ENCODE data around the gene HCK.

HCK gene

GRCh38 chr20:32050324-32050841 is 1.7 kb upstream of the HCK start:
- no peak for DNase-seq (ENCODE audit: low read depth)
- H3K4me3 ChIP-seq (ENCODE audit: control insufficient read depth, low read depth, low read length) = no peak overlapping the region
- no peak for TF ChIP-seq CTCF (conservative IDR thresholded peaks at IDR 0.05; ENCODE audit: control insufficient read depth, insufficient read depth, low read depth, low read length)

GRCh38 chr20:32050851-32051556 is 1.0 kb upstream of the HCK start:
- no peak overlapping the region for H3K4me3 ChIP-seq (ENCODE audit: control insufficient read depth, low read depth, low read length)
- TF ChIP-seq CTCF (conservative IDR thresholded peaks at IDR 0.05; ENCODE audit: control insufficient read depth, insufficient read depth, low read depth, low read length) = no peak
- DNase-seq (ENCODE audit: low read depth) = no peak

GRCh38 chr20:32051720-32052089 is 337 bp upstream of the HCK start:
- no peak for TF ChIP-seq CTCF (conservative IDR thresholded peaks at IDR 0.05; ENCODE audit: control insufficient read depth, insufficient read depth, low read depth, low read length)
- no peak for DNase-seq (ENCODE audit: low read depth)
- H3K4me3 ChIP-seq (ENCODE audit: control insufficient read depth, low read depth, low read length) = no peak overlapping the region

GRCh38 chr20:32052778-32053362 is 828 bp downstream of the HCK start:
- no peak overlapping the region for H3K4me3 ChIP-seq (ENCODE audit: control insufficient read depth, low read depth, low read length)
- TF ChIP-seq CTCF (conservative IDR thresholded peaks at IDR 0.05; ENCODE audit: control insufficient read depth, insufficient read depth, low read depth, low read length) = no peak
- no peak for DNase-seq (ENCODE audit: low read depth)

- H3K4me3 ChIP-seq (ENCODE audit: control insufficient read depth, low read depth, low read length) = no peak overlapping the region
- DNase-seq (ENCODE audit: low read depth) = no peak
- TF ChIP-seq CTCF (conservative IDR thresholded peaks at IDR 0.05; ENCODE audit: control insufficient read depth, insufficient read depth, low read depth, low read length) = no peak
Measured at GRCh38 chr20:32053648-32054047, 1.6 kb downstream of the HCK start.

GRCh38 chr20:32056708-32057483 is 4.9 kb downstream of the HCK start:
- DNase-seq (ENCODE audit: low read depth) = no peak
- TF ChIP-seq CTCF (conservative IDR thresholded peaks at IDR 0.05; ENCODE audit: control insufficient read depth, insufficient read depth, low read depth, low read length) = no peak
- H3K4me3 ChIP-seq (ENCODE audit: control insufficient read depth, low read depth, low read length) = no peak overlapping the region
